HL-60 (cell line): Measurements from ENCODE around the gene NUDT9.

Experiments used
- GABPA ChIP-seq: IDR thresholded peaks from 2 replicates; pipeline ENCODE4 v1.6.1; 2012; ENCODE audit warnings: low read depth
- POLR2AphosphoS5 ChIP-seq: IDR thresholded peaks from 2 replicates; pipeline ENCODE4 v1.6.1; 2012; ENCODE audit warnings: low read depth
- TF ChIP-seq, protein P1 (sequence below): IDR thresholded peaks from one replicate; pipeline ENCODE4 v1.5.1; 2011; ENCODE audit warnings: low read length, control low read depth, inconsistent platforms; ENCODE audit not compliant: insufficient read depth

DNA sequence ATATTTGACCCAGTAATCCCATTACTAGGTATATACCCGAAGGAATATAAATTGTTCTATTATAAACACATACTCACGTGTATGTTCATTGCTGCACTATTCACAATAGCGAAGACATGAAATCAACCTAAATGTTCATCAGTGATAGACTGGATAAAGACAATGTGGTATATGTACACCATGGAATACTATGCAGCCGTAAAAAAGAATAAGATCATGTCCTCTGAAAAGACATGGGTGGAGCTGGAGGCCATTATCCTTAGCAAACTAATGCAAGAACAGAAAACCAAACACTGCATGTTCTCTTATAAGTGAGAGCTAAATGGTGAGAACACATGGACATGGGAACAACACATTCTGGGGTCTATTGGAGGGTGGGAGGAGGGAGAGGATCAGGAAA is 36.5 kb downstream of the NUDT9 start:
- TF ChIP-seq, protein P1, sequence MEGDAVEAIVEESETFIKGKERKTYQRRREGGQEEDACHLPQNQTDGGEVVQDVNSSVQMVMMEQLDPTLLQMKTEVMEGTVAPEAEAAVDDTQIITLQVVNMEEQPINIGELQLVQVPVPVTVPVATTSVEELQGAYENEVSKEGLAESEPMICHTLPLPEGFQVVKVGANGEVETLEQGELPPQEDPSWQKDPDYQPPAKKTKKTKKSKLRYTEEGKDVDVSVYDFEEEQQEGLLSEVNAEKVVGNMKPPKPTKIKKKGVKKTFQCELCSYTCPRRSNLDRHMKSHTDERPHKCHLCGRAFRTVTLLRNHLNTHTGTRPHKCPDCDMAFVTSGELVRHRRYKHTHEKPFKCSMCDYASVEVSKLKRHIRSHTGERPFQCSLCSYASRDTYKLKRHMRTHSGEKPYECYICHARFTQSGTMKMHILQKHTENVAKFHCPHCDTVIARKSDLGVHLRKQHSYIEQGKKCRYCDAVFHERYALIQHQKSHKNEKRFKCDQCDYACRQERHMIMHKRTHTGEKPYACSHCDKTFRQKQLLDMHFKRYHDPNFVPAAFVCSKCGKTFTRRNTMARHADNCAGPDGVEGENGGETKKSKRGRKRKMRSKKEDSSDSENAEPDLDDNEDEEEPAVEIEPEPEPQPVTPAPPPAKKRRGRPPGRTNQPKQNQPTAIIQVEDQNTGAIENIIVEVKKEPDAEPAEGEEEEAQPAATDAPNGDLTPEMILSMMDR: no peak
- TF ChIP-seq POLR2AphosphoS5 (no peak), GABPA (no peak)
